ENCODE results near the gene ZSCAN25.
"Not testable (repeated sequence)": the region's sequence is repeated elsewhere in the genome, so short reads cannot be mapped to it uniquely, and the experiment has no call there.

Gene ZSCAN25

DNA sequence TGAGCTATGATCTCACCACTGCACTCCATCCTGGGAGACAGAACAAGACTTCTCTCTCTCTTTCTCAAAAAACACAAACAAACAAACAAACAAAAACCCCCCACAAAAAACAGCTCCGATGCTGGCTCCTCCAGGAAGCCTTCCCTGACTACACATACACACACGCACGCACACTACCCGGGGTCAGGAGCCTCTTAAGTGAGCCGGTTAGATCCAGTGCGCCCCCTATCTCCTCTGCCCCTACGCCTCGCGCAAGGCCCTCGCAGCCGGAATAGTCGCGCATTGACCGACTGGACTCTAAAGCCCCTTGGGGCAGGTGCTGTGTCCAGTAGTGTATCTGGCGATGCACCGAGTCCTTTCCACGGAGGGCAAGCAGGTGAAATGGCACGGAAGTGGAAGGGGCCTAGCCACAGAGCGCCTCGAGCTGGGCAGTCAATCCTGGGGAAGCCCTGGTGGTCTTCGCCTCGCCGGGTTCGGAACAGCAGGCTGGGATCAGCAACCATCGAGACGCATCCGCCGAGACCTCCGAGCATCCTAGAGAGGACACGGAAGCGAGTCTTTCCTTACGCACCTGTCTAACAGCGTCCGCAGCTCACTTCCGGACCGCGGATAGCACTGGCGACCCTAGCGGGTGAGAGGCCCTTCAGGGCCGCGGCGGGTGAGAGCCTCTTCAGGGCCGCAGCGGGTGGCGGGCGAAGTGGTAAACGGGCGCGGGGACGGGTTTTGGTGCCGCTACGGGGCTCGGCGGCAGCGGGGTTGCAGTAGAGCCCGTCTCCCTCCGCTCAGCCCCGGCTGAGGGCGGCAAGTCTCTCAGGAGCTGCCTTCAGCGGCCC lies at the start of gene ZSCAN25:
Gene ZSCAN25 (plus strand): TSS at position 588 of the 833 bp plus-strand sequence. CDS start 2,661 bp downstream, outside the sequence.
- peak; percentile 93 for DNase-seq

- DNase-seq = not testable (repeated sequence)
Measured at GRCh38 chr7:99568770-99569169, 48.0 kb upstream of the ZSCAN25 start.

- no peak for DNase-seq
Measured at GRCh38 chr7:99571768-99572167, 45.0 kb upstream of the ZSCAN25 start.

DNA sequence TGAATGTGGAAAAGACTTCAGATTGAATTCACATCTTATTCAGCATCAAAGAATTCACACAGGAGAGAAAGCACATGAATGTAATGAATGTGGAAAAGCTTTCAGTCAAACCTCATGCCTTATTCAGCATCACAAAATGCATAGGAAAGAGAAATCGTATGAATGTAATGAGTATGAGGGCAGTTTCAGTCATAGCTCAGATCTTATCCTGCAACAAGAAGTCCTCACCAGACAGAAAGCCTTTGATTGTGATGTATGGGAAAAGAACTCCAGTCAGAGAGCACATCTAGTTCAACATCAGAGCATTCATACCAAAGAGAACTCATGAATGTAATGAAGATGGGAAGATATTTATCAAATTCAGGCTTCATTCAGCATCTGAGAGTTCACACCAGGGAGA lies 43.5 kb upstream of the ZSCAN25 start:
- no peak for DNase-seq

DNA sequence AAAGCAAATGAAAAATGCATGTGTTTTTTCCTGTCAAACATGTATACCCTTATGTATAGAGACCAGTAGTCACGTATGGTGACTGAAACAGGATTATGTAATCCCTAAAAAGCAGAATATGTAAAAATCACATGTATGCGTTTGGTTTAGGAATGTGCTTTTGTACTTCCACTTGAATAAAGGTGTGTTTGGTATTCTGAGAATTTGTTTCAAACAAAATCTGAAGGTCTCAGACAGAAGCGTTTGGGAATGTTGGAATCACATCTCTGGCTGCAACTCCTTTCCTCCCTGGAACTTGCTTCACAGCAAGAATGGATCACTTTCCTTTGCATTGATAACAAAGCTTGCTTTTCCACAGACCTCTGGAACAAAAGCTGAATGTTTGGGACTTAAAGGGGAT lies 40.5 kb upstream of the ZSCAN25 start:
- no peak for DNase-seq

GRCh38 chr7:99579281-99579955 lies 37.3 kb upstream of the ZSCAN25 start:
- DNase-seq = peak; percentile 6

DNA sequence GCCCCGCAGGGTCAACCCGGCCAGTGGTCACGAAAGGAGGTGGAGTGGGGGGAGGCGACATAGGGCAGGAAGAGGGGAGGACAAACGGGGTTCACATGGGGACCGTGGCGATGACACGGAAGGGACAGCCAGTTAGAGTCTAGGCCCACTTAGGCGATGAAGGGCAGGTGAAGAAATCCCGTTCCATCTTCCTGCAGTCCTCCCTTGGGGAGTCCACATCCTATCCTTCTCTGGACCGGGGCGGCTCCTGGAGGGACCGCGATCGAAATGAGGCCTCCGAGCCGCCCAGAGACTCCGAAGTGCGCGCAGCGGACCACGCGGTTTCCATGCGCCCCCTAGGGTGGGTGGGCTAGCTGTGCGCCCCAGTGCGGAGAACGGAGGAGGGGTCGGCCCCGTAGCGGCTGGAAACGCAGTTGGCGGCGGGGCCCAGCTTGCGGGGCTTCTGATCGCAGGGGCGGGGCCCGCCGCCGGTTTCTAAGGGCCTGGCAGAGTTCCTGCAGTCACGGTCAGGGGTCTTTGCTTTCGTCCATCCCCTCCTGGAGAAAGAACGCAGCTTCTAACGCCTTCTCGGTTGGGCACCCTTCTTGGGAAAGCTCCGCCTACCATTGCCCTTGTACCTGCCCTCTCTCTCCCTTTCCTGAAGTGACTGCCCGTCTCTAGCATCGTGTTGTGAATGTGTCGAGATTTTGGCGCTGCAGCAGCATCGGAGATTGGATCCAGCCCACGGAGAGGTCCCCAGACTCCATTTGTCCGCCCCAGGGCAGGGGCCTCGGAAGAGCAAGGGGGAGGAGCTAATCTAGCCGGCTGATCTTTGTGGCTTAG lies 36.6 kb upstream of the ZSCAN25 start:
- peak; percentile 9 for DNase-seq

- DNase-seq = not testable (repeated sequence)
Measured at GRCh38 chr7:99580778-99581332, 35.9 kb upstream of the ZSCAN25 start.

- DNase-seq = no peak
Measured at GRCh38 chr7:99588868-99589267, 27.9 kb upstream of the ZSCAN25 start.

DNA sequence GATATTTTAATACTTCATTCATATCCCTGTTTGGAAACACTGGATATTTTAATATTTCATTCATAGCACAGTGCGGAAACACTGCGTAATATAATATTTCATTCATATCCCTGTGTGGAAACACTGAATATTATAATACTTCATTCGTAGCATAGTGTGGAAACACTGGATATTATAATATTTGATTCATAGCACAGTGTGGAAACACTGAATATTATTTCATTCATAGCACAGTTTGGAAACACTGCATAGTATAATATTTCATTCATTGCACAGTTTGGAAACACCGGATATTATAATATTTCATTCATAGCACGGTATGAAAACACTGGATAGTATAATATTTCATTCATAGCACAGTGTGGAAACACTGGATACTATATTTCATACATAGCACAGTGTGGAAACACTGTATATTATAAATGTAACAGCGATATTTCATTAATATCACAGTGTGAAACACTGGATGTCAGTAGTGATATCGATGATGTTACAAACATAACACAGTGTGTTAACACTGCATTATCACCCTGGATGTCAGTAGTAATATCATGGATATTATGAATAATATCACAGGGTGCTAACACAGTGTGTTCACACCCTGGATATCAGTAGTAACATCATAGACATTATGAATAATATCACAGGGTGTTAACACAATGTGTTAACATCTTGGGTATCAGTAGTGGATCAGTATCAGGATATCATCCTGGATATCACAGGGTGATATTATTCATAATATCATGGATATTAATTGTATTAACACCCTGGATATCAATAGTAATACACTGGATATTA lies 21.6 kb upstream of the ZSCAN25 start:
- no peak for DNase-seq

GRCh38 chr7:99596408-99596955 lies 20.3 kb upstream of the ZSCAN25 start:
- DNase-seq = no peak

DNA sequence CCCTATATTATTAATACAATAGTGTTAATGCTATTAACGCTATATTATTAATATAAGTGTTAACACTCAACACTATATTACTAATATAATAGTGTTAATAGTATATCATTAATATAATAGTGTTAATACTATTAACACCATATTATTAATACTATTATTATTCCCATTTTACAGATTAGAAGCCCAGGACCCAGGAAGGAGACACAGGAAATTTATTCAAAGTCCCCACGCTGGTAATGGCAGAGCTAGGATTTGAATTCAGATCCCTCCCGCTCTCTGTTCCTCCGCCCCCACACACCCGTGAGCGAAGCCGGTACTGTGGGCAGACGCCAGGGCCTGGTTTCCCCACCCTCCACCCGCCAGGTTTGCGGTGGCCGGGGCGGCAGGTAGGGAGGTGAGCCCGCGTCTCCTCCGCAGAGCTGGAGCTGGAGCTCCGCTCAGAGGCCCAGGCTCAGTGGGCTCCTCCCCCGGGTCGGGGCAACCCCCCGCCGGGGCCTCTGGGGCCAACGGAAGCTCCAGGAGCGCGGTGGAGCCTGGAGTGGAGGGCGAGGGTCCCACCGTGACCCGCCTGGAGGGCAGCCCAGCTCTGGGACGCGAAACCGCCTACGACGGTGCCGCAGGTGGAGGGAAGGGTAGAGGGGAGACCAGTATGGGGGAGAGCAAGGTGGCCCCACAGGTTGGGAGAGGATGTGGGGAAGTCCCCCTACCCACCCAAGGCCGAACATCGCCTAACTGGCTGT lies 18.8 kb upstream of the ZSCAN25 start, which contains the start of gene TMEM225B:
Gene TMEM225B (plus strand): TSS at position 506 of the 740 bp plus-strand sequence. CDS start 6,122 bp downstream, outside the sequence.
- no peak for DNase-seq

DNA sequence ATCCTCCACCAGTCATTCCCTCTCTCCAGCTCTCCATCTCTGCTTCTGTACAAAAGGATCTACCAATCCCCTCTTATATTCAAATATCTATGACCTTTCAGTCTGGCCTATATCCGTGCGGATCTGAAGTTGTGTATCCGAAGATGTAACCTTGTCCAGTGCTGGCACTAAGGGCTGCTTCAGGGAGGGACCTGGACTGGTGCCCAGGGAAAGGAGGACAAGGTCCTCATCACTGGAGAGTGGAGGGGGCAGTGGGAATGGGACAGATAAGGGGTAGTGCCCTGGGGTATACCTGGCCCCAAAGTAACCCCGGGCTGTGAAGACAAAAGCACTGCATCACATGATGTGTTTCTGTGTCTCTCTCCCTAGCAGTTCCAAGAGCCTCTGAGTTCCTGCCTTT lies 16.9 kb upstream of the ZSCAN25 start:
- no peak for DNase-seq

- DNase-seq = no peak
Measured at GRCh38 chr7:99601656-99602310, 15.0 kb upstream of the ZSCAN25 start.

DNA sequence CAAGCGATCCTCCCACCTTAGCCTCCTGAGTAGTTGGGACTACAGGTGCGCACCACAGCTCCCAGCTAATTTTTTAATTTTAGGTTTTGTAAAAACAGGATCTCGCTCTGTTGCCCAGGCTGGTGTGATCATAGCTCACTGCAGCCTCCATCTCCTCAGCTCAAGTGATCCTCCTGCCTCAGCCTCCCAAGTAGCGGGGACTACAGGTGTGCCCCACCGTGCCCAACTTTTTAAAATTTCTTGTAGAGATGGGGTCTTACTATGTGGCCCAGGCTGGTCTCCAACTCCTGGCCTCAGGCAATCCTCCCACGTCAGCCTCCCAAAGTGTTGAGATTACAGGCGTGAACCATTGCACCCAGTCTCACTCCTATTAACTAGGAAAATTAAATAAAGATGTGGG lies 11.2 kb upstream of the ZSCAN25 start:
- no peak for DNase-seq

- DNase-seq = no peak
Measured at GRCh38 chr7:99606531-99606930, 10.2 kb upstream of the ZSCAN25 start.

DNA sequence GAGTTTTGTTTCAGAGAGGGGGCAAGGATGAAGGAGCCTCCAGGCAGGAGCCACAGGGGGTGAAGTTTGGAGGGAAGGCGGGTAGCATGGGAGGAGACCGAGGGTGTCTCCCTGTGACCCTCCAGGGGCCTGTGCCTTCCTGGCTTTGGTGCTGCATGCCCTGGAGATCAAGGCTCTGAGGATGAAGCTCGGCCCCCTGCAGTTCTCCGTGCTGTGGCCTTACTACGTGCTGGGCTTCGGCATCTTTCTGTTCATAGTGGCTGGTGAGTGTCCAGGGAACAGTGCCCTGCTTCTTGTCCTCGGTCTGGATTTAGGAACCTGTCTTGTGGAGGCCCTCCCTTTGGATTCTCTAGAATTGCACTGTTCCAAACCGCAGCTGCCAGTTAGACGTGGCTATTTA lies 9.2 kb upstream of the ZSCAN25 start:
- DNase-seq = no peak

DNA sequence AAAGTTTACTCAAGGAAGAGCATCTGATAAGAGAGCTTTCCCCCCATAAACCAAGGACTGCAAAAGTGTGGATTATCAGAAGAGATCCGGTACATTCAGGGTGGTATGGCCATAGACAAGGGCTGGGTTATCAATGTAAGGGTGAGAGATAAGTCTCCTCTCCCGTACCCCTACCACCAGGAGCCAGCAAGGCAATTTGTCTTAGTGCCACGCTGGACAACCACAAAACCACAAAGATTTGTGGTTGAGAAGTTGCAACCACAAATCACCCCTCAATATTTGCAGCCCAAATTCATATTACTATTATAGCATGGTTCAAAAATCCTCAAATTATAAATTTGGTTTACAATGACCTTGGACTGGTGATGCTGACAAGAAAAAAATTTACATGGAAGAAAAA lies 2.3 kb upstream of the ZSCAN25 start:
- no peak for DNase-seq

- no peak for DNase-seq
Measured at GRCh38 chr7:99615989-99616358, 772 bp upstream of the ZSCAN25 start.

DNA sequence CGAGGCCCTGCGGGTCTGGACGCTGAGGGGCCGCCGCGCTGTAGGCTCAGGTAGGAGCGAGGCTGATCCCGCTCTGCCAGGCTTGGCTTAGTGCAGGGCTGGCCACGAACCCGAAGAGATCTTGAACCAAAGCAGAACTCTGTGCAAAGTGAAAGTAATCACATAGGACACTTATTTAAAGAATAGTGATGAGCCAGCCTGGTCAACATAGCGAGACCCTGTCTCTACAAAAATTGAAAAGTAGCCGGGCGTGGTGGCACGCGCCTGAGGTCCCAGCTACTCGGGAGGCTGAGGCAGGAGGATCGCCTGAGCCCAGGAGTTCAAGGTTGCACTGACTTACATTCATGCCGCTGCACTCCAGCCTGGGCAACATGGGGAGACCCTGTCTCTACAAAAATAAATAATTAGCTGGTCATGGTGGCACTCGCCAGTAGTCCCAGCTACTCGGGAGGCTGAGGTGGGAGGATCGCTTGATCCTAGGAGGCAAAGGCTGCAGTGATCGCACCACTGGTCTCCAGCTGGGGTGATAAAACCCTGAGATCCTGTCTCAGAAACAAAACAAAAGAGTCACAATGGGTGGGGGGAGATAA lies 541 bp downstream of the ZSCAN25 start:
- DNase-seq = no peak

Data from hematopoietic multipotent progenitor cell treated with erythropoietin and hydrocortisone succinate and interleukin-3 and kit ligand, for 8 days (in vitro differentiated cells).